GM12872 (cell line): Measurements from ENCODE around the gene CD93.

Source experiments
- CTCF ChIP-seq: IDR thresholded peaks from 3 replicates; pipeline ENCODE4 v1.5.1; 2011; ENCODE audit warnings: low read depth, mild to moderate bottlenecking, low read length, moderate library complexity; ENCODE audit not compliant: insufficient read depth

Gene CD93

GRCh38 chr20:23119456-23120216, 33.5 kb upstream of the CD93 start:
- TF ChIP-seq CTCF: no peak

GRCh38 chr20:23118766-23119165, 32.6 kb upstream of the CD93 start:
- no peak for TF ChIP-seq CTCF

- no peak for TF ChIP-seq CTCF
These were observed 32.0 kb upstream of the CD93 start for GRCh38 chr20:23118144-23118543.

- no peak for TF ChIP-seq CTCF
These were observed 31.6 kb upstream of the CD93 start for GRCh38 chr20:23117738-23118137.

- no peak for TF ChIP-seq CTCF
These were observed 30.4 kb upstream of the CD93 start for GRCh38 chr20:23116311-23117089.

GRCh38 chr20:23115822-23116221, 29.7 kb upstream of the CD93 start:
- TF ChIP-seq CTCF: no peak

- no peak for TF ChIP-seq CTCF
These were observed 28.4 kb upstream of the CD93 start for GRCh38 chr20:23114448-23115082.
